Measurements from ENCODE around the gene PSMF1.

The PSMF1 gene

GRCh38 chr20:1122388-1123315 is 4.2 kb downstream of the PSMF1 start:
- Histone ChIP-seq H3K36me3 (peaks cover 38% of the 10 kb centered on the region), H3K4me1 (ENCODE audit: control insufficient read depth in 1 of 2, insufficient read depth in 1 of 2, low read depth in 1 of 2, low read length in 1 of 2) (peaks cover 32 to 34% of the 10 kb centered on the region in 2 experiments), H3K9me3 (no peaks in the 10 kb centered on the region), H3K27ac (no peak overlapping the region), H3K27me3 (no peaks in the 10 kb centered on the region), H3K4me3 (ENCODE audit: low read depth in 1 of 2, low read length in 1 of 2) (no peak overlapping the region)
- no peak for TF ChIP-seq CTCF (IDR thresholded peaks at IDR 0.05)

GRCh38 chr20:1123666-1124065 is 5.3 kb downstream of the PSMF1 start:
- Histone ChIP-seq H3K27me3 (no peaks in the 10 kb centered on the region), H3K36me3 (peaks cover 49% of the 10 kb centered on the region), H3K9me3 (no peaks in the 10 kb centered on the region), H3K4me1 (ENCODE audit: control insufficient read depth in 1 of 2, insufficient read depth in 1 of 2, low read depth in 1 of 2, low read length in 1 of 2) (peaks cover 26 to 27% of the 10 kb centered on the region in 2 experiments), H3K4me3 (ENCODE audit: low read depth in 1 of 2, low read length in 1 of 2) (no peak overlapping the region), H3K27ac (no peak overlapping the region)
- TF ChIP-seq CTCF (IDR thresholded peaks at IDR 0.05), result no peak

GRCh38 chr20:1124421-1124820 is 6.0 kb downstream of the PSMF1 start:
- no peaks in the 10 kb centered on the region for H3K9me3 ChIP-seq
- no peaks in the 10 kb centered on the region for H3K27me3 ChIP-seq
- TF ChIP-seq CTCF (IDR thresholded peaks at IDR 0.05), result no peak
- peaks cover 19 to 20% of the 10 kb centered on the region in 2 experiments for H3K4me1 ChIP-seq (ENCODE audit: control insufficient read depth in 1 of 2, insufficient read depth in 1 of 2, low read depth in 1 of 2, low read length in 1 of 2)
- H3K36me3 ChIP-seq, result peaks cover 56% of the 10 kb centered on the region
- H3K4me3 ChIP-seq (ENCODE audit: low read depth in 1 of 2, low read length in 1 of 2), result no peak overlapping the region
- no peak overlapping the region for H3K27ac ChIP-seq

GRCh38 chr20:1125277-1125676 is 6.9 kb downstream of the PSMF1 start:
- Histone ChIP-seq H3K9me3 (no peaks in the 10 kb centered on the region), H3K27ac (no peak overlapping the region), H3K4me1 (ENCODE audit: control insufficient read depth in 1 of 2, insufficient read depth in 1 of 2, low read depth in 1 of 2, low read length in 1 of 2) (peaks cover 10 to 11% of the 10 kb centered on the region in 2 experiments), H3K4me3 (ENCODE audit: low read depth in 1 of 2, low read length in 1 of 2) (no peak overlapping the region), H3K36me3 (peaks cover 59% of the 10 kb centered on the region), H3K27me3 (no peaks in the 10 kb centered on the region)
- no peak for TF ChIP-seq CTCF (IDR thresholded peaks at IDR 0.05)

GRCh38 chr20:1127840-1128239 is 9.4 kb downstream of the PSMF1 start:
- Histone ChIP-seq H3K4me3 (ENCODE audit: low read depth in 1 of 2, low read length in 1 of 2) (no peak overlapping the region), H3K27me3 (no peaks in the 10 kb centered on the region), H3K4me1 (ENCODE audit: control insufficient read depth in 1 of 2, insufficient read depth in 1 of 2, low read depth in 1 of 2, low read length in 1 of 2) (peaks cover 9 to 11% of the 10 kb centered on the region in 2 experiments), H3K36me3 (peaks cover 54% of the 10 kb centered on the region), H3K27ac (no peak overlapping the region), H3K9me3 (no peaks in the 10 kb centered on the region)
- no peak for TF ChIP-seq CTCF (IDR thresholded peaks at IDR 0.05)
